Heart left ventricle (tissue), 16 donors: ENCODE results near the gene CR2. TPM values are rescaled to one million over a fixed set of nuclear protein-coding genes. Genes with fewer than 3 reads are reported as not detected.

ENCODE experiments used
- ATAC-seq, 4 donors: fragments of 200-7000 bp; cut with Tn5 transposase; one replicate each; pipeline ENCODE4 v1.9.1; 2020 to 2022; ENCODE audit warnings: moderate library complexity in 4 of 4, mild to moderate bottlenecking in 3 of 4, moderate number of reproducible peaks in 1 of 4
- DNase-seq, 5 donors: peaks; one replicate each; pipeline ENCODE4 v3.0.0-alpha.2; 2020
- H3K27ac ChIP-seq, 12 donors: fragments of 200-600 bp; sonication (generic) in 4 of 12; one replicate each; pipeline versions ENCODE4 v1.5.0 to v1.8.0; 2016 to 2022; ENCODE audit warnings: mild to moderate bottlenecking in 2 of 12
- H3K27me3 ChIP-seq, 9 donors: fragments of 200-600 bp; sonication (generic) in 2 of 9; one replicate each; pipeline versions ENCODE4 v1.5.1 to v1.8.0; 2016 to 2022; ENCODE audit warnings: mild to moderate bottlenecking in 3 of 9
- H3K36me3 ChIP-seq, 9 donors: fragments of 200-600 bp; sonication (generic) in 2 of 9; one replicate each; pipeline versions ENCODE4 v1.5.0 to v1.8.0; 2018 to 2022; ENCODE audit warnings: mild to moderate bottlenecking in 2 of 9
- H3K4me1 ChIP-seq, 12 donors: fragments of 200-600 bp; sonication (generic) in 4 of 12; one replicate each; pipeline versions ENCODE4 v1.5.0 to v1.8.0; 2016 to 2022; ENCODE audit warnings: mild to moderate bottlenecking in 3 of 12
- H3K4me3 ChIP-seq, 12 donors: fragments of 200-600 bp; sonication (generic) in 4 of 12; one replicate each; pipeline versions ENCODE4 v1.5.0 to v1.8.0; 2017 to 2022; ENCODE audit warnings: mild to moderate bottlenecking in 9 of 12, moderate library complexity in 4 of 12
- H3K9me3 ChIP-seq, 12 donors: fragments of 200-600 bp; sonication (generic) in 4 of 12; one replicate each; pipeline versions ENCODE4 v1.5.0 to v1.8.0; 2016 to 2022; ENCODE audit warnings: mild to moderate bottlenecking in 1 of 12
- POLR2A ChIP-seq, 2 donors: fragments of 450-650 bp; IDR thresholded peaks; one replicate each; pipeline ENCODE4 v1.6.1; 2017; ENCODE audit warnings: antibody characterized with exemption in 2 of 2, mild to moderate bottlenecking in 2 of 2, moderate library complexity in 2 of 2
- WGBS, 4 donors: extraction: QIAGEN DNeasy Blood & Tissue Kit in 2 of 4; methylation state at CpG; one replicate each; pipeline versions ENCODE4 v1.1.5 to v1.1.7; 2013 to 2018; 5-methylcytosine and 5-hydroxymethylcytosine counted together
- intact Hi-C, 10 donors: fragments of 100-400 bp; cut with DNase I; formaldehyde crosslinking; loops; one replicate each; pipeline versions ENCODE4 v1.11.1 to v1.14.2; 2022
- polyA plus RNA-seq, 2 donors: library from polyadenylated mRNA; stranded (reverse); fragments of 200-250 nt; gene quantifications; one replicate each; pipeline ENCODE4 v1.2.3, GENCODE V29; 2013
- total RNA-seq, 9 donors: library from RNA; depleted of rRNA in 2 of 9; stranded (reverse); fragments of >200 nt in 2 of 9; fragmentation: NEBNext Ultra II Directional in 3 of 9; extraction: Animal tissue kit (Norgen Biotek cat#: 25700) in 3 of 9; gene quantifications; one replicate each; pipeline versions ENCODE4 v1.1.0 to v1.2.4, GENCODE V29; 2016 to 2023
- TF ChIP-seq, protein P1 (sequence below), 12 donors: fragments of 200-600 bp; sonication (generic) in 4 of 12; IDR thresholded peaks; one replicate each; pipeline versions ENCODE4 v1.5.0 to v1.8.0; 2018 to 2022; ENCODE audit warnings: antibody characterized with exemption in 12 of 12, mild to moderate bottlenecking in 5 of 12
- donor health status: ischemic (EF 13 %, LVEDD 7.1; RV severe dilation, severe dysfunction).
- donor health status: healthy with polysubstance abuse.
- donor health status: DM: no; HTN: yes; CAD: no.
- donor health status: DM: no; HTN: no; CAD: no.
- donor health status: ischemic (EF 25% LVEDD 6.9; RV normal size, moderate dysfunction).
- donor health status: ischemic (EF 25% LVEDD 5.7; RV mildly dilated, moderate dysfunction).
- donor health status: healthy.
- donor health status: DM: yes; HTN: yes; CAD: no.
- donor health status: ischemic (EF 35%, LVEDD 5.7; RV mildly dilated, moderate dysfunction).
- donor health status: nonischemic (EF 11% LVEDD 7.7; RV severe dilation, severe dysfunction).
- donor health status: DM: yes; HTN: yes; CAD: no.
- donor health status: PGD.
- donor health status: ischemic (EF 29% LVEDD 5.4; RV normal size, mild dysfunction).
- donor health status: nonischemic (EF 23%, LVEDD 6.1; RV moderate dilation, normal function).

The CR2 gene
- total and polyA plus RNA-seq, 11 donors = 0.03 to 0.09 TPM; not detected in 9

DNA sequence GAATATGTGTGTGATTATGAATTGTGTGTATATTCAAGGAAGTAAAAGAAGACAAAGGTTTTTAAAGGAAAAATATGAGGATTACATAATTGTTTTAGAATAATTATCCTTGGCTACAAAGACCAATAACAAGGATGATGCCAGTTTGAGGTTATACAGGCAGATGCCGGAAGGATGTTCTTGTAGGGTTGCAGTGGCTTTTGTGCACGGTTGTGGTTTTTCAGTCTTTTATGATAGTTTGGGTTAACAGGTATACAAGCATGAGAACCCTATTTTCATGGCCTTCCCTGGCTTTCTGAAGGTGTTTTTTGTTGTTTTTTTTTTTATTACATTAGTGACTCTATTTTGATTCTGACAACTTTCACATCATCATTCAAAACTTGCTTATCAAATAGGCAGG is 4.9 kb downstream of the CR2 start:
- TF ChIP-seq, protein P1, sequence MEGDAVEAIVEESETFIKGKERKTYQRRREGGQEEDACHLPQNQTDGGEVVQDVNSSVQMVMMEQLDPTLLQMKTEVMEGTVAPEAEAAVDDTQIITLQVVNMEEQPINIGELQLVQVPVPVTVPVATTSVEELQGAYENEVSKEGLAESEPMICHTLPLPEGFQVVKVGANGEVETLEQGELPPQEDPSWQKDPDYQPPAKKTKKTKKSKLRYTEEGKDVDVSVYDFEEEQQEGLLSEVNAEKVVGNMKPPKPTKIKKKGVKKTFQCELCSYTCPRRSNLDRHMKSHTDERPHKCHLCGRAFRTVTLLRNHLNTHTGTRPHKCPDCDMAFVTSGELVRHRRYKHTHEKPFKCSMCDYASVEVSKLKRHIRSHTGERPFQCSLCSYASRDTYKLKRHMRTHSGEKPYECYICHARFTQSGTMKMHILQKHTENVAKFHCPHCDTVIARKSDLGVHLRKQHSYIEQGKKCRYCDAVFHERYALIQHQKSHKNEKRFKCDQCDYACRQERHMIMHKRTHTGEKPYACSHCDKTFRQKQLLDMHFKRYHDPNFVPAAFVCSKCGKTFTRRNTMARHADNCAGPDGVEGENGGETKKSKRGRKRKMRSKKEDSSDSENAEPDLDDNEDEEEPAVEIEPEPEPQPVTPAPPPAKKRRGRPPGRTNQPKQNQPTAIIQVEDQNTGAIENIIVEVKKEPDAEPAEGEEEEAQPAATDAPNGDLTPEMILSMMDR (IDR thresholded peaks at IDR 0.05) = no peak
- TF ChIP-seq POLR2A (IDR thresholded peaks at IDR 0.05) = no peak
- no peaks in the 10 kb centered on the region for H3K36me3 ChIP-seq
- WGBS, 4 donors = 91 to 93% (median 92%) methylated on average over 2 of the region's 2 CpGs
- H3K4me1 ChIP-seq = peaks cover 2 to 13% (median 9%) of the 10 kb centered on the region in 12 donors
- H3K27me3 ChIP-seq = peaks cover 15 to 43% (median 27%) of the 10 kb centered on the region in 9 donors
- ATAC-seq (no peak), DNase-seq (no peak)
- no peak overlapping the region for H3K27ac ChIP-seq
- no peaks in the 10 kb centered on the region for H3K9me3 ChIP-seq
- intact Hi-C loops = no loop called here
- H3K4me3 ChIP-seq = no peak overlapping the region

DNA sequence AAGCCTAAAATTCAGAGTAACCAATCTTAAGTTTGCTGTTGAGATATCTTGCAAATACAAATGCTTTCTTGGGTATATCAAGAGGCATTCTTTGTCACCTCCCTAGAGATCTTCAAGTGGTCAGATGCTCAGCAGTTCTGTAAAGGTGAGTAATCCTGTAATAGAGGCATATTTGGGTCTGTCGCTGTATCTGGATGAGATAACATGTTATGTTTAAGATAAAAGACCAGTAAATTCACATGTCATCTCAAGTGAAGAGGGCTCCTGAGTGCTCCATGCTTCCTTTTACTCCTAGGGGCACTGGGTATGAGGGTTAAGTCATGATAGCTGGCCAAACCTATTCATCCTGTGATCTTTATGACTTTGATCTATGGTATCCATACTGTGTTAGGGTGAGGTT is 7.5 kb downstream of the CR2 start:
- H3K27me3 ChIP-seq = peaks cover 0 to 26% (median 7%) of the 10 kb centered on the region in 9 donors
- ATAC-seq (no peak), DNase-seq (no peak)
- no peaks in the 10 kb centered on the region for H3K4me1 ChIP-seq
- H3K36me3 ChIP-seq = no peaks in the 10 kb centered on the region
- no peak overlapping the region for H3K4me3 ChIP-seq
- TF ChIP-seq, protein P1 (IDR thresholded peaks at IDR 0.05) = no peak
- TF ChIP-seq POLR2A (IDR thresholded peaks at IDR 0.05) = no peak
- H3K9me3 ChIP-seq = no peaks in the 10 kb centered on the region
- 54 to 70% (median 62%) methylated on average over 1 of the region's 1 CpG for WGBS, 4 donors
- no peak overlapping the region for H3K27ac ChIP-seq
- intact Hi-C loops = no loop called here

DNA sequence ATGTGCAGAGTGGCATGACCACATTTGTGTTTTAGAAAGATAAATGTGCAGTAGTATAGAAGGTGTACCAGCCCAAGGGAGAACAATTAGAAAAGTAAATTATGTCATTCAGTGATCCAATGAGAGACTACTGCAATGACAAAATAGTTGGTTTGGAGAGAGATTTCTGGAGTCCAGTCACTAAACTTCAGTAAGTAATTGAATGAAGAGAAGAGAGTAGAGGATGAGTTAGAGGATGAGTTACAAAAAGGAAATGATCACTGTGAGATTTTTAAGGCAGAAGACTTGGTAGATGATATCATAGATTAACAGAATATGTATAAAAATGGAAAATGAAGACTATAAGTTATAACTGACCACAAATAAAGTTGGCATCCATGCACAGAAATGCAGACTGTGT is 8.4 kb downstream of the CR2 start:
- Histone ChIP-seq H3K4me3 (no peak overlapping the region), H3K27me3 (peaks cover 0 to 26% (median 3%) of the 10 kb centered on the region in 9 donors), H3K27ac (no peak overlapping the region), H3K9me3 (no peaks in the 10 kb centered on the region), H3K4me1 (no peaks in the 10 kb centered on the region), H3K36me3 (no peaks in the 10 kb centered on the region)
- no peak for DNase-seq
- TF ChIP-seq, protein P1 (IDR thresholded peaks at IDR 0.05) = no peak
- TF ChIP-seq POLR2A (IDR thresholded peaks at IDR 0.05) = no peak
- ATAC-seq = no peak
- intact Hi-C loops = no loop called here

DNA sequence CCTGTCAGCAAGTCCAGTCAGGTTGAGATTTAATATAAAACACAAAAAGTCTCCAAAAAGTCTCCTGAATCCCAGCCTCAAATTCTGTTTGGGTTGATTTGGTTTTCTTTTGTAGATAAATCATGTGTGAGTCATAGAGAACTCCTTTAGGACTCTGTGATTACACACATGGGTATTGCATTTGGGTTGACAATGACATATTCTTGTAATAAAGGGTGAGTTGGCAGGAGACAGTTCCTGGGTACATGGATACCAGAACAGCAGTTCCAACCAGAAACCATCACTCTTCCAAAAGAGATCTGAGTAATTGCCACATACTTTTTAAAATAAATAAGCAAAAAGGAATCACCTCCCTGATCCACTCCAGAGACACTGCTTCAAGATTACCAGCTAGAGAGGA is 8.9 kb downstream of the CR2 start:
- DNase-seq (no peak), ATAC-seq (no peak)
- Histone ChIP-seq H3K9me3 (no peaks in the 10 kb centered on the region), H3K27ac (no peak overlapping the region), H3K36me3 (no peaks in the 10 kb centered on the region), H3K4me1 (no peaks in the 10 kb centered on the region), H3K4me3 (no peak overlapping the region), H3K27me3 (peaks cover 0 to 28% (median 3%) of the 10 kb centered on the region in 9 donors)
- intact Hi-C loops = no loop called here
- TF ChIP-seq, protein P1 (IDR thresholded peaks at IDR 0.05) = no peak
- TF ChIP-seq POLR2A (IDR thresholded peaks at IDR 0.05) = no peak
